ENCODE data around the gene RHBG.

Gene RHBG

DNA sequence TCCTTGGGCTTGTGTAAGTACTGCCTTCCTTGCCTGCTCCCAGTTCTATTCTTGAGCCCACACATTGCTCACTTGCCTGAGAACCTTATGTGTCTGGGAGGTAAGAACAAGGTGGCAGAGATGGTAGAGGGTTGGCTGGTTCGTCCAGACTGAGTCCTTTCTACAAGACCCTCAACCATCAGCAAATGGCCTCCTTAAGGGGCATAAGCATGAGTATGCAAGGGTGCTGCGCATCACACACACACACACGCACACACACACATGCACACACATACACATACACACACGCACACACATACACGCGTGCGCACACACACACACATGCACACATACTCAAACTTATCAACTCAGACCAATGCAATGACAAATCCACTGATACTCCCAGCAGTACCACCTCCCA is 56.9 kb downstream of the RHBG start:
- DNase-seq (ENCODE audit: low spot score) = no peak

GRCh38 chr1:156427957-156428356 is 58.9 kb downstream of the RHBG start:
- no peak for DNase-seq (ENCODE audit: low spot score)

DNA sequence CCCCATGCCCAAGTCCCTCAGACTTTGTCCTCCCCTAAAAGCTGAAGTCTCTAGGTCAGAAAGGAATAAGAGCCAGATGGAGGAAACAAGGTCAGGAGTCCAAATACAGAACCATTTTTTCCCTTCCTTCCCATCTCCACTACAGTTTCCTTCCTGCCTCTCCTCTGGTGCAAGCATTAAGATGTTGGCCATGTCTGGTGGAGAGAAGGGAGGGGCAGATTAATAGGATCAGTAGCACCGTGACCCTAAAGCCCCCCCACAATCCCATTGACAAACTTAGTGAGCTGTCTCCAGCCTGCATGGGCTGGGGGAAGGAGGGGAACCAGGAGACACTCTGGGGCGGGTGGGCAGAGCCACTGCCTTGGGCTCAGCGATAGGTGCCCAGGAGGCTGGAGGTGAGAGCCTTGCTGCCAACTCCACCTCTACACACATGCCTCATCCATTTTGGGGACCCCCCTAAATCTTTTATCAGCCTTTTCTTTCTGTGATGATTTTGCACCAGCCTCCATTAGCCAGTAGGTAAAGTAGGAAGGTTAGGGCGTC is 59.8 kb downstream of the RHBG start:
- no peak for DNase-seq (ENCODE audit: low spot score)

- DNase-seq (ENCODE audit: low spot score) = no peak
These were observed 60.5 kb downstream of the RHBG start for GRCh38 chr1:156429313-156430060.

GRCh38 chr1:156430303-156430702 is 61.3 kb downstream of the RHBG start:
- no peak for DNase-seq (ENCODE audit: low spot score)

DNA sequence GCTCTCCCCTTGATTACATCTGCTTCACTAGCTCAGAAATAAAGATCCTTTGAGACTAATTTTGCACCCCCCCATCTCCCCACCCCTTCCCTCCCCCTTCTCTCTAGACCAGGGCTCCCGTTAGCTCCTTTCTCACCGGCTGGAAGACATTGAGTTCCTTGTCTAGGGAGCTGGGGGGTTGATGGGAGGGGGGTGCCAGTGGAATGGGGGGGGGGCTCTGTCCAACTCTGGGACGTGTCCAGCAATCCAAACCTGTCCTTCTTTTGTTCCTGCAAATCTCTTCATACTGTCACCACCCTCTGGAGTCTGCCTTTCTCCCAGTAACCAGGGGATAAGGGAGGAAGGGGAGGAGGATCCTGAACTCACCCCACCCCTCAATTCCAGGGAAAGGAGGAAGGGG is 61.9 kb downstream of the RHBG start:
- no peak for DNase-seq (ENCODE audit: low spot score)

GRCh38 chr1:156431366-156431765 is 62.4 kb downstream of the RHBG start:
- no peak for DNase-seq (ENCODE audit: low spot score)

- DNase-seq (ENCODE audit: low spot score) = no peak
These were observed 63.0 kb downstream of the RHBG start for GRCh38 chr1:156431769-156432668.

DNA sequence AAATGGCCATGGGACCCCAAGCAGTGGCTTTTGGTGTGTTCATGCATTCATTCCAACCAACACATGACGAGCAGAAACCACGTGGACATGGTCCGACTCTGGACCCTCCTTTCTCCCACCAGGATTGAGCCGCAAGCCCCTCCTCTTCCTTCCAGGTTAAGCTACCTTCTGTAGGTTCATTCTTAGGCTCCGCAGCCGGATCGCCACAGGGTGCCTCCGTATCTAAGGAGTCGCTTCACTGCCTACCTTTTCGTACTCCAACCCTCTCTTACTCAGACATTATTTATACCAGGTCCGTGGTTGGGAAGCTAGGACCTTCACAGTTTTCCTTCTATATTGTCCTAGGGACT is 63.6 kb downstream of the RHBG start:
- DNase-seq (ENCODE audit: low spot score) = no peak

DNA sequence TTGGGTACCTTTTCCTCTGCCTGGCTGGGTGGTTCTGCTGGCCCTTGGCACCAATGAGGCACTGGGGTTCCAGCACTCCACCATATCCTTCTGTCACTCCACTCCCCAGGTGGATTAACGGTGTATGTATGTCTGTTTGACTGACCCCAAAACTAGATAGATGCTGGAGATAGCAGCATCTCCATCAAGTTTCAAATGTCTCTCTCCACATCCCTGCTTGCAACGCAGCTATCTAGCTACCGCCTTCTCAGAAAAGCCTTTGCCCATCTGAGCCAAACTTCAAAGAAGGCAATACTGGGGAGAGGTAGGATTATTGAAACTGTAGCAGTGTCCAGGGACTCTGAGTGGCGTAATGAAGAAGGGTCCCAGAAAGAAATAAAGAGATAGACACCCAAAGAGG is 64.0 kb downstream of the RHBG start:
- no peak for DNase-seq (ENCODE audit: low spot score)

- no peak for DNase-seq (ENCODE audit: low spot score)
These were observed 64.6 kb downstream of the RHBG start for GRCh38 chr1:156433602-156434001.
